ENCODE measurements around the gene SLC24A4.

SLC24A4 gene

DNA sequence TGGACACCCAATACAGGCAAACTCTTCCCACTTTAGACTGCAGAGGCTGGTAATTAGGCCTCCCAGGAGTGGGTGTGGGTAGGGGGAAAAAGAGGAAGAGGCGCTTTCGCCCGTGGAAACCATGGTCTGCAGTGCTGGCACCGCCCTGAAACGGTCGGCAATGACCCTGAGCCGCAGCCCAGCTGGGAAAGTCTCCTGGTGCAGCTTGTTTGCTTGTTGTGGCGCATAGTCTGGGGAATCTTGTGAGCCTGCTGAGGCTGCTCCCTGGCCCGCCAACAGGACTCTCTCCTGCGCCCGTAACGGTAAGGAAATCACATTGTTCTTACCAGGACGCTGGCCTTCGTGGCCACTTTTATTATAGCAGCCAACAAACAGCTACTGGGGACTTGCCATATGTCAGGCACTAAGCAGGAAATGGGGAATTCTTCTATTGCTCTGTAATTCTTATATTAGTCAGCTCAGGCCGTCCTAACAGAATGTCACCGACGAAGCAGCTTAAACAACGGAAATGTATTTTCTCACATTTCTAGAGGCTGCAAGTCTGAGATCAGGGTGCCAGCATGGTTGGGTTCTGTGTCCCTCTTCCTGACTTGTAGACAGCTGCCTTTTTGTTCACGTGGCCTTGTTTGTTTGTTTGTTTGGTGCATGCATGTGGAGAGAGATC is 138.1 kb downstream of the SLC24A4 start:
- DNase-seq, result peak; percentile 70

DNA sequence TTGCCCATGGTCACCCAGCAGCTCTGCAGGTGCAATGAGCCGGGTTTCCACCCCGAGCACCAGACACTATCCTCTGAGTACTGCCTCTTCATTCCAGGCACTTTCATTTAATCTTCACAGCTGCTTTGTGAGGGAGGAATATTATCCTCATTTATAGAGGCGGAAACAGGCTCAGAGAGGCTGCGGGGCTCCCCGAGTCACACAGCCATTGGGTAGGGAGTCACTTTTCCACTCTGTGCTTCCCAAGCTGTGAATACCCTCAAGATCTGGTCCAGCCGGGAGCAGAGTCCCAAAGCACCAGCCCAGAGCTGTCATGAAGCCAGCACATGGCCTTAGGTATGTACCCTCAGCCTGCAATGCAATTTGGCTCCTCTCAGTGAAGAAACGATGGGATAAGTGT is 138.9 kb downstream of the SLC24A4 start:
- no peak for DNase-seq

DNA sequence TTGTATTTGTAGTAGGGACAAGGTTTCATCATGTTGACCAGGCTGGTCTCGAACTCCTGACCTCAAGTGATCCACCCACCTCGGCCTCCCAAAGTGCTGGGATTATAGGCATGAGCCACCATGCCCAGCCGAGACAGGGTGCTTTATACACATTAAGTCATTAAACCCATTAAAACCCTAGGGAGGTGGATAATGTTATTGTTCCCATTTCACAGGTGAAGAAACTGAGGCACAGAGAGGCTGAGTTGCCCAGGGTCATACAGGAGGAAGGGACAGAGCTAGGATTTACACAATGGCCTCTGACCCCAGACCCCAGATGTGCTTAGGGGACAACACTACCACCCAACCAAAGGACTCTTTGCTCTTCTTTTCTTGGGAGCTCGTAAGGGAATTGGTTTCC is 139.6 kb downstream of the SLC24A4 start:
- no peak for DNase-seq

DNA sequence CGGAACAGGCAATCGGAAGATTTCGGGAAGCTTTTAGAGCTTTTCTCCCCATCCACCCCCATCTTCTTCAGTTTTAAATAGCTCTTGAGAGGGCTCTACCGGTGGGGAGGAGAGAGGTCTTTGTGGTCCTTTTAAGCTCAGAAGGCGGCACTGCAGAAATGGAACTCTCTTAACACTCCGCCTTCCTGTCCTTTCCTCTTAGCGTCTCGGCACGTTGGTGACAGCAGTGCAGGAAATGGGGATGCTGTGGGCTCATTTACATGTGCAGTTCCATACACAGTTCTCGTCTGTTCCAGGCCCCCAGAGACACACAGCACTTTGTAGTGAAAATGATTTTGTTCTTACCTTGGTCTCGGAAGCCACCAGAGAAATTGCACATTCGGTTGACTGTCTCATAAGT is 140.2 kb downstream of the SLC24A4 start:
- DNase-seq, result peak; percentile 16

DNA sequence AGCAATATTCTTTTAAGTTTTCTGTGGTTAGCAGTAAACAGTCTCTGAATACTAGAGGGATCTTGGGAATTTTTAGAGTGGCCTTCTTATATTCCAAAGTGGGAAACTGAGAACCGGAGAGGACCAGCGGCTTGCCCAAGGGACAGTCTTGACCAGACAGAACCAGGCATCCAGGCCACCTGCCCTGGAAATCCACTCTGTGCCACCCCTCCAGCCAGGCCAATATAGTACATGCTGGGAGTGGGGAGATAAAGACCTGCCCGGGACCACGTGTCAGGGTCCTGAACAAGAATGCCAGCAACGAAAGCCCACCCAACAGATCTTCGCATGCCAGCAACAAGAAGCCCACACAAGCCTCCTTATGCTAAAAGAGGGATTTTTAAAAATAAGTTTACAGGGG is 141.2 kb downstream of the SLC24A4 start:
- DNase-seq, result no peak

DNA sequence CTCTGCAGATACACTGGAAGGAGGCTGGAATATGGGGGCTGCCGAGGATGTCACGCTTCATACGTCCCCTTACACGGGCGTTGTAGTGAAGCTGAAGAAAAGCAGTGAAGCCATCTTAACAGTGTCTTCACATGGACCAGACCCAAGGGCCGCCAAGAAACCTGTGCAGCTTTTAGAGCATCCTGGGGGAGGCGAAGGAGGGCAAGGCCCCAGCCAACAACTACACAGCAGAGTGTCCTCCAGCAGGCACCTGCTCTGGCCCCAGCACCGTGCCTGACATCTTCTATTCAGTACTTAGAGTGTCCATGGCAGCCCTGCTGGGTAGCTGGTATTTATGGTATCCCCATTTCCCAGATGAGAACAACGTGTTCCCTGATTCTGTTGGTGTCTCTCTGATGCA is 141.8 kb downstream of the SLC24A4 start:
- DNase-seq, result no peak

DNA sequence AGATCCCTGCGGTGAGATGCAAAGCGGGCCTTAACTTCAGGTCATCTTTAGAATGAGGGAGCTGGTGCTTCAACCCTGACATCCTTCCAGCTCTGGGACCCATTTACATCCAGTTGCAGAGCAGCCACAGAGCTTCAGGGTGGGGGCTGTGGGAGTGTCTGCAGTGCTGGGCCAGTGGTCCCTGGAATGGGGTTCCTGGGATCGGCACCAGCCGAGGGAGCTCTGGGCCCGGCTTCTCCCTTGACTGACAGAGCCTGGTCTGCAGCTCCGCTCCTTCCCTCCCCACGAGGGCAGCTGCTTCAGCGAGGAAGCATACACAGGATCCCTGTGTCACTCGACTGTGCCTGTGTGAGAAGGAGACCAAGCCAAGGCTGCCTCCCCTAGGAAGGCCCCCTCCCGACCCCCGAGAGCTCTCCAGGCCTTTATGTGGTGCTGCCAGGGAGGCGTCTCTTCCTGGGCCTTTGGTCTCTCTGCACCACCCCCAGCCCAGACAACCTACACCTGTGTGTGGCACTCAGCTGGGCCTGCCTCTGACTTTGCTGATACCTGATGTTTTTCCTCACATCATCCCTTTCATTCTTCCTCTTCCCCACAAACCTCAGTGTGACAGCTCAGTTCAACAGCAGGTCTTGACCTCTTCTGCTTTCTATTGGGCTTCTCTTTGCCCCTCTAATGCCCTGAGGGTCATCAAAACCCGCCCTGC is 142.5 kb downstream of the SLC24A4 start:
- DNase-seq, result peak; percentile 57

DNA sequence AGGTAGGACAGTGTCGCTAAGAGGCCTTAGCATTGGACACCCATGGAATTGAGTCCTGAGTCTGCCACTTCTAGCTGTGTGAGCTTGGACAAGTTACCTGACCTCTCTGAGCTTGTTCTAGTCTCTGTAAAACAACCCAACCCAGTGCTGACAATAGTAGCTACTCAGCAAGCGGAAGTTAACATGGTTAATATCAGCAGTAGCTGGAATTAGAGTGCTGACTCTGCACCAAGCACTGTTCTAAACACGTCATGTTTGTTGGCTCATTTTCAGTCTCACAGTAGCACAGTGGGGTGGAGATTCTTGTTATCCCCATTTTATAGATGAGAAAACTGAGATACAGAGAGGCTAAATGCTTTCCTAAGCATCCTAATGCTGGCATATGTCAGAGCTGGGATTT is 143.1 kb downstream of the SLC24A4 start:
- peak; percentile 67 for DNase-seq

DNA sequence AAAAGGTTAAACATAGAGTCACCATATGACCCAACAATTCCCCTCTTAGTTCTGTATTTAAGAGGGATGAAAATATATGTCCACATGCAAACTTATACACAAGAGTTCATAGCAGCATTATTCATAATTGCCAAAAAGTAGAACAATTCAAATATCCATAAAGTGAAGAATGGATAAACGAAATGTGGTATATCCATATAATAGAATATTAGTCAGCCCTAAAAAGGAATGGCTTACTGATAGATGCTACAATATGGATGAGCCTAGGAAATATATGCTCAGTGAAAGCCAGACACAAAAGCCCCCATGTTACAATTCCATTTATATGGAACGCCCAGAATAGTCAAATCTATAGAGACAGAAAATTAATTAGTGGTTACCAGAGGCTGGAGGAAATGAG is 146.6 kb downstream of the SLC24A4 start:
- no peak for DNase-seq

DNA sequence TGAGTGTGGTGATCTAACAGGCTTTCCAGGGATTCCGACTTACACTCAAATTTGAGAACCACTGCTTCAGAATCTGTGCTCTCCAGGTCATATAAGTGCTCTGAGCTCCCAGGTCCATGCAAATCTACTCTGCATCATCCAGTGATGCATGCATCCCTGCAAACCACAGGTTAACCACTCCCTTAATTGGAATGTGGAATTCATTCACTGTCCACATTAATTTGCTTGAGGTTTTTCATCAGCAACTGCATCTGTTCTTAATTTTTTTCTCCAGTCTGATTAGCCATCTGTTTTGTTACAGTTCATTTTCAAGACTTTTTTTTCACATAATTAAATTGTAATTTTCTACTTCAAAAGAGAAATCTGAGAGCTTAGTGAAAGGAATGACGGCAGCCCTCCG is 147.2 kb downstream of the SLC24A4 start:
- no peak for DNase-seq

DNA sequence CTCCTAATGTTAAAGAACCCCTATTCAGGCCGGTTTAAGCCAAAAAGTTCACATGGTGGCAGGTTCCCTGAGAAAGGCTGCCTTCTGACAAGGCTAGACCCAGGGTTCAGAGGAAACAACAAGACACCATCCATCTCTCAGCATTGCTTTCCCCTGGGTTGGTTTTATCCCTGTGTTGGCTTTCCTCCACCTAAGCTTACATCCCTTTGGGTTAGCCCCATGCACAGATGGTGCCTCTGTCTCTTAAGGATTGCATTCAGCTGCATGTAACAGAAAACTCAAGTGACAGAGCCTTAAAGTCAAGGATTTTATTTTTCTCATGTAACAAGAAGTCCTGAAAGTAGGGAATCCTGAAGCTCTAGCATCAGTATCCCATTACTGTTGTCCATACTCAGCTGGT is 147.8 kb downstream of the SLC24A4 start:
- no peak for DNase-seq

DNA sequence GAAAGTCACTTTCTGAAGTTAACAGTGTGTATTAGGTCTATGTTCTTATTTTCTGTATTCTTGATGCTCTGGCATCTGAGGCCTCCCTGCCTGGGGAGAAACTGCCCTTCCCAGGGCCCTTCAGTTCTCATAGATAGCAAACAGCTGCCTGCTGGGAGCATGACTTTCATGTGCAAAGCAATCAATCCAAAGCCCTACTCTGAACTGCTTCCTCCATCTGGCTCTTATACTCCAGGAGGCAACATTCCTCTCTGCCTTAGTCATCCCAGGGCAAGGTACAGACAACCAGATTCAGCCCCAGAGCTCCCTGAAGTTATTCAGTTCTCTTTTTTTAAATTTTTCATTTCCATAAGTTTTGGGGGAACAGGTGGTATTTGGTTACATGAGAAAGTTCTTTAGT is 149.0 kb downstream of the SLC24A4 start:
- no peak for DNase-seq

DNA sequence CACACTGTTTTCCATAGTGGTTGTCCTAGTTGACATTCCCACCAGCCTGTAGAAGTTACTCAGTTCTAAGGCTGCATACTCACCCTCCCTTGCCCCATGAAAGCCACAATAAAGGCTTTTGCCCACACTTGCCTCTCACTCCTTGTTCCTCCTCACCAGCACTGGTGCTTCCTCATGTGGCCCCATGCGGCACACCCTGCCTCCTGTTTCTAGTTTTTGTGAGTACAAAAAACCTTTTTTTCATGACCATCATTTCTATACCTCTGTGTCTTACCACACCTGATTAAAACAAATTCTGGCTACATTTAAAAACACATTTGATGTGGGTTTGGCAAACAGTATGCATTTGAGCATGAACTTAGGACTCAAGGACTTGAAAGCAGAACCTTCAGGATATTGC is 149.9 kb downstream of the SLC24A4 start:
- DNase-seq, result peak; percentile 71

DNA sequence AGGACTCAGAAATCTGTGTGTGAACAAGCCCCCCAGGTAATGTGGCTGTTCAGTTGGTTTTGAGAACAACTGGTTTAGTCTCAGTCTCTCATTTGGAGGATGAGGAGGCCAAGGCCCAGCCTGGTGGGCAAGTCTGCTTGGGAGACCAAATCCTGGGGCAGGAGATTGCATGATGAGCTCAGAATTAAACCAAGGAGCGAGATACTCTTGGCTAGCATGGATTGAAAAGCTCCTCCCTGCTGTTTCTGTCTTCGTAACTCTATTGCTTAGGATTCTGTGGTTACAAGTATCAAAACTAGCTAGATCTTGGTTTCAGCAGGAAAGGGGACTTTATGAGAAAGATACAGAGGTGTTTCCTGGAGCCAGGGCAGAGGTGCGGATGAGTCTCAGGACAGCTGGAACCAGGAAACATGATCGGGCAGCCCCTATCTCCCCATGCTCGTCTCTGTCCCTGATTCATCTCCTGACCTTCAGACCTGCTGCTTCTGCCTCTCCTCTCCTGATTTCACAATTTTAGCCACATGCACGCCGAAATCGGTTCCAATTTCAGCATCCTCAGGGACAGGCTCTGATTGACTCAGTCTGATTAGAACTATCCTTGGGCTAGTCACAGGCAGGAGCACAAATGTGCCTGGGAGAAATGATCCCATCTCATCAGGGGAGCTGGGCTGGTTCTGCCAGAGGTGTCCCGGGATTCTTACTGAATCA is 150.4 kb downstream of the SLC24A4 start:
- DNase-seq, result peak; percentile 6

DNA sequence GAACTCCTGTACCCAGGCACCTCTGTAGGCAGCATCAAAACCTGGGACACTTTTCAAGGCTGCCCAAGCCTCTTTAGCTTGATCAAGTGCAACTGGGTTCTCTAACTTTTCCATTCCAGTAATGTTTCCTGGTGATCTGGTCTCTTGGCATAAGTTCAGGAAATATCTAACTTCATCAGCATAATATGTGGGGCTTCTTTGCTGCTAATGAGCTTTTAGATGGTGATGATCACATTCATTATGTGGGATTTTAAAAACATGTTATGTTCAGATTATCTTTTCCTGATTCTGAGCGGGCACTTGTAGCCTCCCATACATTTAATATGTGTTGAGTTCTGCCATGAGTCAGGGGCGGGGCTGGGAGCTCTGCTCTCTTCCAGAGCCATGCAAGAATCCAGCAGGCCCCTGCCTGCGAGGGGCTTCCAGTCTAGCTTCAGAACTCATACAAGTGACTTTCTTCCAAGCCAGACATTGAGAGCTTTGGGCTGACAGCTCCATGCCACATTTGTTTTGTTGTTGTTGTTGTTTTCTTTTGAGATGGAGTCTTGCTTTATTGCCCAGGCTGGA is 151.1 kb downstream of the SLC24A4 start:
- no peak for DNase-seq

DNA sequence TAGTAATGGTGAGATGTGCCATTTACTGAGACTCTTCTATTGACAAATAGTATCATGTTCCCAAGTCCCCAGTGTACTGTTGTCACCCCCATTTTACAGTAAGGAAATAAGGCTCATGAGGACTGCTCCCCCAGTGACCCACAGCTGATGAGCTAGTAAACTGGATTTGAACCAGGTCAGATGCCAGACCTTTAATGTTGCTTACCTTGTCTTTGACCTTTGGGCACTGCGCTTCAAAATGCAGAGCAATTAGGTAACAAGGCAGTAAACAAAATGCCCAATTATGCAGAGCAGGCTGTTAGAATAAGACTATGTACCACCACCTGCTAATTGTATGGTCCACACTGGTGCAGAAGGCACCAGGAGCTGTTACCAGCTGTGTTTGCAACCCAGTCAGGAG is 152.1 kb downstream of the SLC24A4 start:
- no peak for DNase-seq

DNA sequence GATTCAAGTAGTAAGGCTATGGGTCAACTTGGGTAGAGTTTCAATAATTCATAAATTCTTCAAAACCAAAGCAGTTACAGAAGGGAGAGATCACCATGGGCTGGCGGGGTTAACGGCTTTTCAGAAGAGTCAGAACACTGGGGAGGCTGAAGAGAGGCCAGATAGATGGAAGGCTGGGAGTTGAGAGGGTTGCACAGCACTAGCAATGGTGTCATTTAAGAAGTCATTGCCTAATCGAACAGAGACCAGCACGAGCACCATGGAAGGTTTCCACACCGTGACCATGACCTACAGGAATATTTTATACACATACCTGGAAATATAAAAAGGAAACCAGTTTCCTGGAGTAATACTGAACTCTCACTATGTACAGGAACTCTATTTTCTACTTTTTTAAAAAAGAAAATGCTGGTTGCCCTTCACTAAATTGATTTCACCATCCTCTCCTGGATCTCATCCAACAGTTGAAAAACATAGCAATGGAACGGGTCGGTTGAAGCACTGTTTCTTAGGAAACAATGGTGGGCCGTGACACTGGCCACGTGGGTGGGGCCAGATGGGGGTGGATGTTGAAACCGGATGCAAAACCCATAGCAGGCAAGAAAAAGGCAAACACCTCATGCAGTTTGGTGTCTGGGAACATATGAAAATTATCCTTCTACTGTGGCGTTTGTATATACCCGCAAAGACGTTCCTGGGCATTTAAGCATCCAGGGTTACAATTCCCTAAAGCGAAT is 152.7 kb downstream of the SLC24A4 start:
- peak; percentile 86 for DNase-seq

DNA sequence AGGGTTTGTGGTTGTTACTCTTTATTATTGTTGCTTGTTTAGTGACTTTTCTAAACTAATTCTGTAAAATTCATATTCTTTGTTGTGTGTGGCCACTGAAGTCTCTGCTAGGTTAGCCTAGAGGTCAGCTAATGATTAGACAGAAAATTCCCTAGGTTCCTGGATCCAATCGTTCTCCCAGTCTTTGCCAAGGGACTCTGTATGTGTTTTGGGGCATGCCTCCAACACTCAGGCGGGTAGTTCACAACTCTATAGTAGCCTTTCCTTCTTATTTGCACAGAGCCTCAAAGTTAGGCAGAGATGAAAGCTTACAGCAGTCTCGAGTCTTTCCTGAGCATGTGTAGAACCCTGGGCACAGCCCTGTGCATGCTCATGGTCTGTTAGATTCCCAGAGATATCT is 157.9 kb downstream of the SLC24A4 start:
- no peak for DNase-seq

DNA sequence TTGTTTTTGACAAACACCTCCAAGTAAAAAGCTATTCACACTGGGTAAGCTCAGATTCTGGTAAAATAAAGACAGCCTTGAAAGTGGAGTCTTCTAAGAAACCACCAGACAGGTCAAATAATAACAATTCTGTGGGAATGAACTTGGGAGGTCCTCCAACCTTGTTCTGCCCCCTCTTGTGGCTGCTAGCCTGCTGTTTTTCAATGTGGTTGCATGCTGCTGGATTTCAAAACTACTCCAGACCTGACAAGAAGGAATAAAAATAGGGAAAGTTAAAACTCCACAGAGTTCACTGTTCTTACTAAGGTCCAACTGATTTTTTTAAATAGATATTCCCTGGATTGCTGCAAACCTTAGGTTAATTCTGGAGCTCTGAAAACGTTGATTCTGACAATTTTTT is 158.4 kb downstream of the SLC24A4 start:
- no peak for DNase-seq

DNA sequence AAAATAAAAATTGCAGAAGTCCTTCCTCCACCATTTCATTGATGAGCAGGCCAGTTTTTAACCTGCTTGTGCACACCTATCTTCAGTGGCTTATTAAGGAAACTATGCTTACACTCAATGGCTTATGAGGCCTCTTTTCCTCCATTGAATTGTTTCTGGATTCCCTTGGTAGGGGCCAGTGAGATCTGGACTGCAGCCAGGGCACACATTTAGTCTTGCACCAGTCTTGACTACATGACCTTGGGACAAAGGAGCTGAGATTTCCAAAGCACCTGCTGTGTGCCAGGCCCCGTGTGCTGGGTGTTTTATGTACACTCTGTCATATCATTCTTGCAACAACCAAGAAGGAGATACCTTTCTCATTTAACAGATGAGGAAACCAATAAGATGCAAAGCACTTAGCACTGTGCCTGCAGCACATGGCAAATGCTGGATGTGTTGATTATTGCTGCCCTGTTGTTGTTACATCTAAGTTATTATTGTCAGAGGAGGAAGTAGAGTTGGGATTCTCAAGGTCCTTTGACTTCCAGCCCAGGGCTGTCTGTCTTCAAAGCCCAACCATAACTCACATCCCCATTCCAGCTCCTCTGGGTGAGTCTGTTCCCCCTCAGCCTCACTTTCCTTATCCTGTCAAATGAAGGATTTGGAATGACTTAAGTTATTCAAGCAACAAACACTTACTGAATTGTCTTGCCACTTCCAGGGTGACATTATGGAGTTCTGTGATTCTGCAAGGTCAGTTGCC is 159.0 kb downstream of the SLC24A4 start:
- DNase-seq, result no peak

DNA sequence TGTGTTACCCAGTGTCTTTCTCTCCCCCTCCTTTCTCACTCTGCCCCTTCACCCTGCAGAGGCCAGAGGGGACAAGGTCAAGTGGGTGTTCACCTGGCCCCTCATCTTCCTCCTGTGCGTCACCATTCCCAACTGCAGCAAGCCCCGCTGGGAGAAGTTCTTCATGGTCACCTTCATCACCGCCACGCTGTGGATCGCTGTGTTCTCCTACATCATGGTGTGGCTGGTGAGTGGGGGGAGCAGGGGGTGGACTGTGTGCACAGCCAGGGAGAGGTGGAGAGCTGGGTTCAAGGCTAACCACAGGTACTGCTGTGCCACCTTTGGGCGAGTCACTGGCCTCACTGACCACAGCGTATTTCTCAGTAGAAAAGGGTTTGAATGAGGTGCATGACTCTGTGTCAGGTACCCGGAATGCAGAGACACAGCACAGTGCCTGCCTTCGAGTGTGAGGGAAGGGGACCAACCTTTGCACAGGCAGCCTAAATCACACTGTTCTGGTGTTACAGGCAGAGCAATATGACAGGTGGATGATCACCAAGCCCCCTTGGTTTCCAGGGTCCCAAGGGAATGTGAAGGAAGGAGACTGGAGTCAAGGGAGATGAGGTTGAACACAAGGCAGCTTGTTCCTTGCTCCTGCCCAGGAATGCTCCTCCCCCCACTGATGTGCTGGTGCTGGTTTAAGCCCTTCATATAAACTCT is 159.8 kb downstream of the SLC24A4 start:
- no peak for DNase-seq
